GM12865 (cell line): Measurements from ENCODE around the gene KRT5.

Source experiments
- DNase-seq: peaks from one replicate; pipeline ENCODE4 v3.0.0; 2010; ENCODE audit warnings: low read depth
- H3K4me3 ChIP-seq: 2 replicates; pipeline ENCODE4 v1.5.1; 2011; ENCODE audit warnings: mild to moderate bottlenecking, low read depth, low read length, control low read depth
- TF ChIP-seq, protein P1 (sequence below): IDR thresholded peaks from 2 replicates; pipeline ENCODE4 v1.5.1; 2011; ENCODE audit warnings: low read length, control low read depth, low read depth, inconsistent platforms; ENCODE audit not compliant: insufficient read depth; ENCODE audit errors: missing control alignments

The KRT5 gene

DNA sequence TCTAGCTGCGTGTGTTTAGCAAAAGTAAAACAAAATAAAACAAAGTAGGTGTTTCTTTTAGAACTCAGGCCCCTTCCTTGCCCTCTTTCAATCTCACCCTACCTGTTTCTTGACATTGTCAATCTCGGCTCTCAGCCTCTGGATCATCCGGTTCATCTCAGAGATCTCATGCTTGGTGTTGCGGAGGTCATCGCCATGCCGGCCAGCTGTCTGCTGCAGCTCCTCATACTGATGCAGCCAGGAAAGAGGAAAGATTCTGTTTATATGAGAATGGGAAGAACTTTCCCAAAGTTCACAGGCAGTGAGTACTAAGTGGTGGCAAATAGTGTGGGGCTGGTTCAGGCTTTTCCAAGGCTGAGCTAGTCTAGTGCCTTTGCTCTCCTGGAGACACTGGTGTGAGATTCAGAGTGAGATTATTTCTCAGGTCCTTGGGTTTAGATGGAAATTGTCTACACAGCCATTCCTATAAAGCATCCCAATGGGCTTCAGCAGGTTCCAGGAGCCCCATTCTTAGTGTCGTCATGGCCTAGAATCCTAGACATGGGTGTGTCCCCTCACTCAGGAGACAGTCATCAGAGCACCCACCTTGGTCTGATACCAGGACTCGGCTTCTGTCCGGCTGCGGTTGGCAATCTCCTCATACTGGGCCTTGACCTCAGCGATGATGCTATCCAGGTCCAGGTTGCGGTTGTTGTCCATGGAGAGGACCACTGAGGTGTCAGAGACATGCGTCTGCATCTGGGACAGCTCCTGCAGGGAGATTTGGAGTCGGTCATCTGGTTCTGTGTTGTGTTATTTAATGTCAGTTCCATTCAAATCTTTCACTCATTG is 3.0 kb downstream of the KRT5 start:
- DNase-seq = no peak
- TF ChIP-seq, protein P1, sequence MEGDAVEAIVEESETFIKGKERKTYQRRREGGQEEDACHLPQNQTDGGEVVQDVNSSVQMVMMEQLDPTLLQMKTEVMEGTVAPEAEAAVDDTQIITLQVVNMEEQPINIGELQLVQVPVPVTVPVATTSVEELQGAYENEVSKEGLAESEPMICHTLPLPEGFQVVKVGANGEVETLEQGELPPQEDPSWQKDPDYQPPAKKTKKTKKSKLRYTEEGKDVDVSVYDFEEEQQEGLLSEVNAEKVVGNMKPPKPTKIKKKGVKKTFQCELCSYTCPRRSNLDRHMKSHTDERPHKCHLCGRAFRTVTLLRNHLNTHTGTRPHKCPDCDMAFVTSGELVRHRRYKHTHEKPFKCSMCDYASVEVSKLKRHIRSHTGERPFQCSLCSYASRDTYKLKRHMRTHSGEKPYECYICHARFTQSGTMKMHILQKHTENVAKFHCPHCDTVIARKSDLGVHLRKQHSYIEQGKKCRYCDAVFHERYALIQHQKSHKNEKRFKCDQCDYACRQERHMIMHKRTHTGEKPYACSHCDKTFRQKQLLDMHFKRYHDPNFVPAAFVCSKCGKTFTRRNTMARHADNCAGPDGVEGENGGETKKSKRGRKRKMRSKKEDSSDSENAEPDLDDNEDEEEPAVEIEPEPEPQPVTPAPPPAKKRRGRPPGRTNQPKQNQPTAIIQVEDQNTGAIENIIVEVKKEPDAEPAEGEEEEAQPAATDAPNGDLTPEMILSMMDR = no peak

DNA sequence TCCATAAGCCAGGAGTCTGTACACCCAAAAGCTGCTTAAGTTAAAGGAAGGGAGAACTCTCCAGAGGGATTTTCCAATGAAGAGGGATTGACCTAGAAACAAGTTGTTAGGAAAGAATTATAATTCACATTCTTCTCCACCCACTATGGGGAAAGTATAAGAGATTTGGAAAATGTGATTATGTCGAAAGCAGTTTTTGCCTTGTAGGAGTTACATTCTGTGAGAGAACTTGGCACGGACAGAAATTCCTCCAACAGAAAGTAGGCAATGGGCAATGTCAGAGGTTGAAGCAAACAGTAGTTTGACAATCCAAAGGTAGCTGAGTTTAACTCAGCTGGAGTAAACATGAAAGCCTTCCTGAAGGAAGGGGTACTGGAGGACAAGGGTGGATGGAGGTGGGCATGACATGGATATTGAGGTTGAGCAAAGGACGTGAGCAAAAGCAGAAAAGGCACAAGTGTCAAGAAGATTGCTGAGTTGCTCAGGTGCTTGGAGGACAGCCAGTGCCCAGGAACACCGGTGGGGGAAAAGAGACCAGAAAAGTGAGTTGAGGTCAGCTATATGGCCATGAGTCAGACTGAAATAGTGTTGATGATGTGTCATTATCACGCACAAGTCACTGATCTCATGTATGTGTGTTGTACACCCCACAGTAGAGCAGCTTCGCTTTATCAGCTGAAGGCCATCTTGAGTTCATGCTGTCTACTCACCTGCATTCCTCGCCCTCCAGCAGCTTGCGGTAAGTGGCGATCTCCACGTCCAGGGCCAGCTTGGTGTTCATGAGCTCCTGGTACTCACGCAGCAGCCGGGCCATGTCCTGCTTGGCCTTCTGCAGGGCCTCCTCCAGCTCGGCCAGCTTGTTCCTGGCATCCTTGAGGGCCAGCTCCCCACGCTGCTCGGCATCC is 4.0 kb downstream of the KRT5 start:
- no peak overlapping the region for H3K4me3 ChIP-seq
- DNase-seq = no peak
- TF ChIP-seq, protein P1 = no peak

More for the DNA sequence above, 3.0 kb downstream of the KRT5 start:
- H3K4me3 ChIP-seq = no peak overlapping the region

DNA sequence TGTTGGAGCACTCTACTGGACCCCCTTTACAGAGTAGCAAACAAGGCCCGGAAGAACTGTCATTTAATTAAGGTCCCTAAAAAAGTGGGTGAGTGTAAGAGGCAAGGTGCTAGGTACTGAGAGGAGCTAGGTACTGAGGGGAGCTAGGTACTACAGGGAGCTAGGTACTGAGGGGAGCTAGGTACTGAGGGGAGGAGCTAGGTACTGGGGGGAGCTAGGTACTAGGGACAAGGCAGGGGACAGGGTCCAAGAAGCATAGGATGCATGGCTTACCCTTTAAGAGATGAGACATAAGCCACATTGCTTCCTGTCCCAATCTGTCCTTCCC is 4.9 kb downstream of the KRT5 start:
- TF ChIP-seq, protein P1 = no peak

DNA sequence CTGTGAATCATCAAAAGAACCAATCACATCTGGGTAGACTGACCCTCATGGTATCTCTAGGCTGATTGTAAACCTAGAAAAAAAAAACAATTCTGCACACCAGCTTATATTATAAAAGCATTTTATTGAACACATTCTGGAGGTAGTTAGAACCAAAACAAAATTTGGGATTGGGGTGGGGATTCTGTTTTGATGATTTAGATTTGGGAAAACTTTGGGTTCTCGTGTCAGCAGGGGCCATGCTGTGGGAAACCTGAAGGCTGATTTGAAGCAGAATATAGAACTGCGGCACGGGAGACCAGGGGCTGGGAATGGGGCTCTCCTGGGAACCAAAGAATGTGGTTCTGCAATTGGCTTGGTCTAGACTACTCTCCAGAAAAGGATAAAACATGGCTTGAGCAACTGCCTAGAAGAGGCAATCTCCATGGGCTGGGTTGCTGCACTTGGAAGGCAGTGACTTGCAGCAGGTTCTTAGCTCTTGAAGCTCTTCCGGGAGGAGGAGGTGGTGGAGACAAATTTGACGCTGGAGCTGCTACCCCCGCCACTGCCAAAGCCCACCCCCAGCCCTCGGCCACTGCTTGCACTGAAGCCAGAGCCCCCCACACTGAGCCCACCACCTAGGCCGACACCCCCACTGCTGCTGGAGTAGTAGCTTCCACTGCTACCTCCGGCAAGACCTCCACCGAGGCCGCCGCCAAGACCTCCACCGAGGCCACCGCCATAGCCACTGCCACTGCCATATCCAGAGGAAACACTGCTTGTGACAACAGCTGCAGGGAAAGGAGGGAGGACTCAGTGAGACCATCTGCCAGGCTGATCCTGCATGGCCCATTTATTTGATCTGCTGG is 5.5 kb downstream of the KRT5 start:
- DNase-seq = no peak
- no peak overlapping the region for H3K4me3 ChIP-seq
- TF ChIP-seq, protein P1 = no peak

More for the DNA sequence above, 4.9 kb downstream of the KRT5 start:
- no peak overlapping the region for H3K4me3 ChIP-seq
- DNase-seq = no peak

DNA sequence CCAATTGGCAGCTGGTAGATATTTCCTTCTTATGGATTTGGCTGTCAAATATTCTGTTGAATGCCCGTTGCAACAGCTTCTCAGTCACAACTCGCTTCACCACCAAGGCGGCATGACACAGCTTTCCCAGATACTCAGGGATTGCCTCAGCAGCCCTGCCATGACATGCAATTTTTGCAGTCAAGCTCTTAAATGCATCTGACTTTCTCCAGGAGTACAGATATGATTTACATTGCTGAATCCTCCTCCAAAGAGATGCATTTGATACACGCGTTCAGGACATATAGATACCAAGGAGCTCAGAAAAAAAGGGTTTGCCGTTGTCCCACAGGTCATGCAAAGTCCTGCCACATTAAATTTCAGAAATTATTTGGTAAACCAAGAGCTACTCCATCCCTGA is 6.5 kb downstream of the KRT5 start:
- TF ChIP-seq, protein P1 = no peak
- no peak overlapping the region for H3K4me3 ChIP-seq
- no peak for DNase-seq

DNA sequence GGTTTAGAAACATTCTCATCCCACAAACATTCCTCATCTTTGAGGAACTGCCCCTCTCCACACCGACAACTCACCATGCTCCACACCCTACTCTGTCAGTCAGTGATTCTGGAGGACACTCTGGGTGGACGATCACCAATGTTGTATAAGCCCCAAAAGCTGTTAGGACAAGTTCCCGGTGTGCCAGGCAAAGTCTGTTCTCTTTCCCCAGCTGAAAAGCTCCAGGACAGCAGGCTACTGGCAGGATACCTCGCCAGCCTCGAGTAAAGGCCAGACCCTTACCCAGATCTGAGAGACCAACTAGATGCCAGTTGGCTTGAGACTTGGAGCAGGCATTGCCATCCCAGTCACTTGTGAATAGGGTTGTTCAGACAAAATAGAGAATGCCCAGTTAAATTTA is 12.0 kb downstream of the KRT5 start:
- DNase-seq = no peak
- TF ChIP-seq, protein P1 = no peak
- H3K4me3 ChIP-seq = no peak overlapping the region
